Measurements from ENCODE around the gene CAB39. TPM values are rescaled to one million over a fixed set of nuclear protein-coding genes. Genes with fewer than 3 reads are reported as not detected.

The CAB39 gene
- total and polyA plus RNA-seq, 2 of the 8 experiments (the other 6 are each of a cell fraction or from before 2014, with no cell fraction given) = 16.4 to 50.5 TPM

- Histone ChIP-seq H2BK5ac (ENCODE audit: low read depth, low read length) (no peak overlapping the region), H2AFZ (ENCODE audit: low read length) (no peak overlapping the region), H3K23ac (ENCODE audit: insufficient read length) (no peak overlapping the region), H3K79me1 (ENCODE audit: low read depth, low read length) (no peaks in the 10 kb centered on the region; the same call in 1 of the 2 replicates), H4K5ac (ENCODE audit: insufficient read length, low read depth, low read length) (no peak overlapping the region), H3K27ac (ENCODE audit: low read depth, low read length) (no peak overlapping the region), H3K4ac (replicated peaks; ENCODE audit: insufficient read length, low read depth, low read length) (no peak overlapping the region), H3K27me3 (replicated peaks in 1 of 4; ENCODE audit: control insufficient read depth in 3 of 4, extremely low read depth in 1 of 4, insufficient read depth in 3 of 4, low read length in 3 of 4) (no peaks in the 10 kb centered on the region), H3K23me2 (ENCODE audit: low read depth, low read length) (no peaks in the 10 kb centered on the region), H4K8ac (ENCODE audit: extremely low read depth, insufficient read depth, low read length) (no peak overlapping the region), H3K14ac (ENCODE audit: insufficient read length) (no peak overlapping the region), H3K4me3 (ENCODE audit: extremely low read depth in 1 of 4, insufficient read depth in 2 of 4, low read depth in 3 of 4, low read length in 4 of 4) (no peak overlapping the region), H4K20me1 (replicated peaks in 1 of 2; ENCODE audit: control insufficient read depth in 1 of 2, insufficient read depth in 2 of 2, low read length in 2 of 2) (peaks cover 0 to 2% of the 10 kb centered on the region in 2 experiments), H2BK15ac (ENCODE audit: low read length) (no peak overlapping the region), H4K91ac (replicated peaks; ENCODE audit: insufficient read length, low read length) (no peak overlapping the region), H3K4me1 (replicated peaks in 1 of 4; ENCODE audit: control insufficient read depth in 3 of 4, insufficient read depth in 4 of 4, low read length in 3 of 4) (peaks cover 0 to 6% (median 2%) of the 10 kb centered on the region in 4 experiments; a peak in 4 of 7 replicates), H3K4me2 (ENCODE audit: insufficient read depth in 1 of 2, low read depth in 2 of 2, low read length in 2 of 2) (no peak overlapping the region), H3K9ac (replicated peaks in 1 of 4; ENCODE audit: extremely low read depth in 1 of 4, low read depth in 3 of 4, low read length in 3 of 4) (no peak overlapping the region), H2BK20ac (ENCODE audit: low read length) (no peak overlapping the region), H3K79me2 (ENCODE audit: control insufficient read depth in 1 of 2, insufficient read depth in 2 of 2, low read length in 2 of 2) (peaks cover 0 to 5% of the 10 kb centered on the region in 2 experiments; a peak in 2 of 4 replicates), H3K18ac (ENCODE audit: extremely low read depth, low read length) (no peak overlapping the region), H3K56ac (replicated peaks; ENCODE audit: insufficient read length, low read depth, low read length) (no peak overlapping the region), H3K9me3 (ENCODE audit: insufficient read depth in 2 of 2, low read depth in 1 of 2, low read length in 1 of 2) (no peaks in the 10 kb centered on the region), H3K36me3 (ENCODE audit: control insufficient read depth in 2 of 4, insufficient read depth in 4 of 4, low read length in 3 of 4) (peaks cover 0 to 3% (median 0%) of the 10 kb centered on the region in 4 experiments; a peak in 2 of 8 replicates), H2AK5ac (ENCODE audit: low read depth, low read length) (no peak overlapping the region), H2BK120ac (replicated peaks; ENCODE audit: low read depth, low read length) (no peak overlapping the region), H2BK12ac (ENCODE audit: low read depth, low read length) (no peak overlapping the region)
- no peak for DNase-seq (ENCODE audit: low read depth in 1 of 2, low spot score in 2 of 2)
- TF ChIP-seq CBX8 (IDR thresholded peaks at IDR 0.05; ENCODE audit: borderline replicate concordance, low read depth, low read length) = no peak
- no peak for TF ChIP-seq TAF1 (IDR thresholded peaks at IDR 0.05; ENCODE audit: low read depth, low read length)
- TF ChIP-seq, protein P1, sequence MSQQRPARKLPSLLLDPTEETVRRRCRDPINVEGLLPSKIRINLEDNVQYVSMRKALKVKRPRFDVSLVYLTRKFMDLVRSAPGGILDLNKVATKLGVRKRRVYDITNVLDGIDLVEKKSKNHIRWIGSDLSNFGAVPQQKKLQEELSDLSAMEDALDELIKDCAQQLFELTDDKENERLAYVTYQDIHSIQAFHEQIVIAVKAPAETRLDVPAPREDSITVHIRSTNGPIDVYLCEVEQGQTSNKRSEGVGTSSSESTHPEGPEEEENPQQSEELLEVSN (IDR thresholded peaks at IDR 0.05) = no peak
- no peak for TF ChIP-seq HDAC2 (IDR thresholded peaks at IDR 0.05; ENCODE audit: borderline replicate concordance in 1 of 2, low read depth in 2 of 2, low read length in 2 of 2)
- TF ChIP-seq BRCA1 (IDR thresholded peaks at IDR 0.05; ENCODE audit: low read depth, low read length) = no peak
- 77% methylated on average over 4 of the region's 4 CpGs; no CpG with 5 or more reads in 1 of the 2 experiments for WGBS, 2 experiments (ENCODE audit: extremely low coverage in 1 of 2, insufficient coverage in 1 of 2, insufficient read length in 1 of 2, insufficient replicate concordance in 2 of 2, low coverage in 1 of 2, low lambda C conversion rate in 2 of 2, missing lambda C conversion rate in 1 of 2)
- CTCF ChIA-PET (ENCODE audit: partially characterized antibody) = interaction anchor here (0.6 to 1.2 kb wide), 4 partner anchors 13 to 51 kb away, joined by 3 to 4 read pairs (median 3); no protein-coding TSS in a partner anchor
- POLR2A ChIA-PET (ENCODE audit: partially characterized antibody) = interaction anchor here (0.6 kb wide), 2 partner anchors 54 to 481 kb away, joined by 3 read pairs; no protein-coding TSS in a partner anchor
- no peak for FAIRE-seq
These were observed 53.1 kb downstream of the CAB39 start for GRCh38 chr2:230765611-230766300.

All from H1 (cell line).